AG04449 (cell line): ENCODE results near the gene GATA5.

Experiments used
- CTCF ChIA-PET: fragments of 350-600 bp; formaldehyde crosslinking; extraction: SDS; loops from one replicate; lab custom pipeline; 2021; ENCODE audit warnings: antibody characterized with exemption; lab: Yijun Ruan, JAX
- POLR2A ChIA-PET: fragments of 400-600, 350-600 bp; formaldehyde crosslinking; extraction: SDS; loops from one replicate; lab custom pipeline; 2020; ENCODE audit warnings: antibody characterized with exemption, inconsistent platforms; lab: Yijun Ruan, JAX
- DNase-seq: peaks from one replicate; pipeline ENCODE4 v3.0.0-alpha.2; 2010; ENCODE audit warnings: low read depth, low spot score
- H3K4me3 ChIP-seq: 2 replicates; pipeline ENCODE4 v1.5.1; 2011; ENCODE audit warnings: low read depth, mild to moderate bottlenecking, control low read depth, low read length
- CTCF ChIP-seq: IDR thresholded peaks from one replicate; pipeline ENCODE4 v1.5.1; 2011; ENCODE audit warnings: mild to moderate bottlenecking, moderate library complexity, low read length, control low read depth, inconsistent platforms; ENCODE audit not compliant: insufficient read depth; ENCODE audit errors: missing control alignments

The GATA5 gene

GRCh38 chr20:62503401-62504178 lies 27.8 kb upstream of the GATA5 start:
- no peak for DNase-seq
- no peak for TF ChIP-seq CTCF
- no peak overlapping the region for H3K4me3 ChIP-seq
- POLR2A ChIA-PET, result no interaction called here
- CTCF ChIA-PET, result interaction anchor here (0.7 to 2.7 kb wide), 2 partner anchors 9 to 113 kb away, joined by 3 to 10 read pairs; no protein-coding TSS in a partner anchor

- no peak overlapping the region for H3K4me3 ChIP-seq
- TF ChIP-seq CTCF, result no peak
- ChIA-PET CTCF (interaction anchor here (2.7 kb wide), 1 partner anchor 114 kb away, joined by 10 read pairs; no protein-coding TSS in a partner anchor), POLR2A (no interaction called here)
- no peak for DNase-seq
Observed at GRCh38 chr20:62502496-62503095, 26.8 kb upstream of the GATA5 start.

GRCh38 chr20:62501801-62502495 lies 26.2 kb upstream of the GATA5 start:
- no peak overlapping the region for H3K4me3 ChIP-seq
- DNase-seq, result peak; percentile 4
- ChIA-PET POLR2A (no interaction called here), CTCF (interaction anchor here (0.7 to 2.7 kb wide), 2 partner anchors 9 to 115 kb away, joined by 3 to 10 read pairs; no protein-coding TSS in a partner anchor)
- no peak for TF ChIP-seq CTCF

- no peak for DNase-seq
- POLR2A ChIA-PET, result no interaction called here
- TF ChIP-seq CTCF, result peak; percentile 93
- CTCF ChIA-PET, result interaction anchor here (0.8 to 2.0 kb wide), 30 partner anchors 8 to 403 kb away, joined by 3 to 24 read pairs (median 4); partner anchors contain the start of gene OGFR
- H3K4me3 ChIP-seq, result no peak overlapping the region
Observed at GRCh38 chr20:62500237-62500864, 24.6 kb upstream of the GATA5 start.

- ChIA-PET POLR2A (no interaction called here), CTCF (interaction anchor here (0.8 to 2.0 kb wide), 32 partner anchors 8 to 403 kb away, joined by 3 to 24 read pairs (median 4); partner anchors contain the start of gene OGFR)
- DNase-seq, result no peak
Observed at GRCh38 chr20:62499758-62500236, 24.0 kb upstream of the GATA5 start.

More at GRCh38 chr20:62499758-62500236, 24.0 kb upstream of the GATA5 start:
- no peak overlapping the region for H3K4me3 ChIP-seq
- TF ChIP-seq CTCF, result no peak
